ENCODE data around the gene IRX6. TPM values are rescaled to one million over a fixed set of nuclear protein-coding genes. Genes with fewer than 3 reads are reported as not detected.

Gene IRX6
- total and polyA plus RNA-seq, 2 donors: 1.1 to 2.8 TPM

GRCh38 chr16:55379876-55380390 is 55.9 kb downstream of the IRX6 start:
- H3K9me3 ChIP-seq (ENCODE audit: control insufficient read depth in 2 of 2, insufficient read depth in 1 of 2, low read length in 1 of 2): no peaks in the 10 kb centered on the region
- no peak overlapping the region for H3K27ac ChIP-seq (ENCODE audit: low read depth in 1 of 2, low read length in 1 of 2)
- H3K27me3 ChIP-seq (ENCODE audit: control insufficient read depth in 2 of 2, insufficient read depth in 1 of 2, low read length in 1 of 2): peaks cover 0 to 2% of the 10 kb centered on the region in 2 donors
- WGBS: 87% methylated on average over 7 of the region's 7 CpGs
- DNase-seq (ENCODE audit: low read depth in 6 of 9, low spot score in 9 of 9): no peak
- H3K4me3 ChIP-seq (ENCODE audit: low read length in 2 of 2): no peak overlapping the region
- H3K36me3 ChIP-seq (ENCODE audit: control insufficient read depth in 2 of 2, insufficient read depth in 2 of 2, low read length in 1 of 2): no peaks in the 10 kb centered on the region
- H3K4me1 ChIP-seq (ENCODE audit: control insufficient read depth in 2 of 2, insufficient read depth in 2 of 2, low read length in 2 of 2): no peaks in the 10 kb centered on the region

Other genes with a start within 250 kb of the IRX6 start
- 8.5 TPM for gene MMP2, start 155.0 kb downstream of the IRX6 start, total RNA-seq
- gene MMP2, start 155.0 kb downstream of the IRX6 start, polyA plus RNA-seq: 14.3 TPM
- gene LPCAT2, start 184.9 kb downstream of the IRX6 start, total RNA-seq: 5.2 TPM
- gene LPCAT2, start 184.9 kb downstream of the IRX6 start, polyA plus RNA-seq: 11.2 TPM
- gene CAPNS2, start 242.5 kb downstream of the IRX6 start, total RNA-seq: 0.19 TPM
- 1.7 TPM for gene CAPNS2, start 242.5 kb downstream of the IRX6 start, polyA plus RNA-seq

All from thymus (tissue), 11 donors.